Activated CD8-positive, alpha-beta memory T cell treated with anti-CD3 and anti-CD28 coated beads for 36 hours (primary cell): ENCODE data around the gene HRNR. TPM values are rescaled to one million over a fixed set of nuclear protein-coding genes. Genes with fewer than 3 reads are reported as not detected.

Experiments used
- CTCF ChIA-PET: fragments of 350-600 bp; sonication (Branson Sonifier 250); formaldehyde crosslinking; loops from one replicate; lab custom pipeline; 2021; ENCODE audit warnings: antibody characterized with exemption; lab: Charles Lee
- POLR2A ChIA-PET: fragments of 350-600 bp; sonication (Branson Sonifier 250); formaldehyde crosslinking; loops from one replicate; lab custom pipeline; 2021; ENCODE audit warnings: antibody characterized with exemption; lab: Charles Lee
- total RNA-seq, 2 experiments: library from RNA; stranded (reverse); gene quantifications; one replicate each; pipeline ENCODE4 v1.2.3, GENCODE V29; 2021

Gene HRNR
- total RNA-seq, 2 experiments from 2014 or later: not detected

DNA sequence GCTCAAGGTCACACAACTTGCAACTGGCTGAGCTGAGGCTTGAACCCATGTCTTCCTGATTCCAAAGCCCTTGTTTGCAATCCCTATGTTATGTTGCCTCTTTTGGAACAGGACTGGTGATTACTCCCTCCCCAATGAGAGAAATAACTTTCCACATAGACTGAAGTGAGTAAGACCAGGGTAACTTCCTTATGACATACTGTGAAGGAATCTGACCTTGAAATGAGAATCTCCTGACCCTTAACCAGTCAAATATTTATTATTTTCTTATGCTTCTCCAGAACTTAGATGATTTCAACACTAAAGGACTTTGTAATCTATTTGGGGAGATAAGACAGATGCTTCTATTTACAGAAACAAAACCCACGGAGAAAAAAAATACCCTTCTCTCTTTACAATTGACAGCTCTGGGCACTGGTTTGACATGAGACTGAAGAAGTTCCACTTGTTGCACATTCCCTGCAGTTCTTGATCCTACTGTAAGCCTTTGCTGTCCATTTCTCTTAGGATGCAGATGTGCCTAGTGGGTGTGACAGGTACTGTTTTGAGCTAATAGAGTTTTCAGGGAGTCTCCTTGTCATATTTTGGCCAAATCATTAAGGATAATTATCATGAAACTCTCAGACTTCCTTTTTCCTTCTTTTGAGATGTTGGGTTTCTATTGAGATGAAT lies 61.1 kb downstream of the HRNR start:
- POLR2A ChIA-PET: no interaction called here
- CTCF ChIA-PET: interaction anchor here (1.1 to 1.3 kb wide), 3 partner anchors 26 to 296 kb away, joined by 3 to 5 read pairs (median 3); no protein-coding TSS in a partner anchor

Other genes starting within 250 kb of the HRNR start
- gene S100A10, start 230.3 kb downstream of the HRNR start, total RNA-seq: 100 to 1,000 TPM; 285 to 288 TPM
- 100 to 1,000 TPM; 269 to 292 TPM for gene S100A11, start 187.2 kb downstream of the HRNR start, total RNA-seq
- not detected for gene TCHHL1, start 135.1 kb downstream of the HRNR start, total RNA-seq
- gene TCHH, start 108.7 kb downstream of the HRNR start, total RNA-seq: under 1 TPM; 0.17 TPM
- not detected for gene RPTN, start 65.0 kb downstream of the HRNR start, total RNA-seq
- gene FLG, start 101.0 kb upstream of the HRNR start, total RNA-seq: not detected
- gene FLG2, start 135.8 kb upstream of the HRNR start, total RNA-seq: not detected
- gene CRNN, start 190.1 kb upstream of the HRNR start, total RNA-seq: not detected